Activated CD4-positive, alpha-beta T cell treated with anti-CD3 and anti-CD28 coated beads for 48 hours (primary cell): ENCODE results near the gene DACT3.
A peak's percentile ranks its signal among the peaks of the same experiment; 100 is the strongest.
"Not testable (repeated sequence)": the region's sequence is repeated elsewhere in the genome, so short reads cannot be mapped to it uniquely, and the experiment has no call there.

ENCODE experiments used
- DNase-seq: peaks from one replicate; pipeline ENCODE4 v3.0.0-alpha.2; 2020

Gene DACT3

GRCh38 chr19:46631481-46631880 lies 29.5 kb downstream of the DACT3 start:
- DNase-seq, result no peak

- no peak for DNase-seq
These were observed 30.3 kb downstream of the DACT3 start for GRCh38 chr19:46630586-46631205.

DNA sequence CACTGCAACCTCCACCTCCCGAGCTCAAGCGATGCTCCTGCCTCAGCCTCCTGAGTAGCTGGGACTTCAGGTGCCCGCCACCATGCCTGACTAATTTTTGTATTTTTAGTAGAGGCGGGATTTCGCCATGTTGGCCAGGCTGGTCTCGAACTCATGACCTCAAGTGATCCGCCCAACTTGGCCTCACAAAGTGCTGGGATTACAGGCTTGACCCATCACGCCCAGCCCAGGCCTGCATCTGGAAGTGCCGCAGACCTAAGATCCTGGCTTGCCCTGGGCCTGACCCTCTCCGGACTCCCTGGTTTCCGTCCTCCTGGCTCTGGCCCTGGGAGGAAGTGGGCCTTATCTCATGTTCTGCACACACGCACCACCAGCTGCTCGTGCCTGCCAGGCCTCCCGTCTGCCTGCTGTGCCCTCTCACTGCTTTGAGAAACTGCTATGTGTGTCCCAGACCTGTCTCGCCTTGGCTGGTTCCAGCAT lies 31.4 kb downstream of the DACT3 start:
- DNase-seq, result no peak

DNA sequence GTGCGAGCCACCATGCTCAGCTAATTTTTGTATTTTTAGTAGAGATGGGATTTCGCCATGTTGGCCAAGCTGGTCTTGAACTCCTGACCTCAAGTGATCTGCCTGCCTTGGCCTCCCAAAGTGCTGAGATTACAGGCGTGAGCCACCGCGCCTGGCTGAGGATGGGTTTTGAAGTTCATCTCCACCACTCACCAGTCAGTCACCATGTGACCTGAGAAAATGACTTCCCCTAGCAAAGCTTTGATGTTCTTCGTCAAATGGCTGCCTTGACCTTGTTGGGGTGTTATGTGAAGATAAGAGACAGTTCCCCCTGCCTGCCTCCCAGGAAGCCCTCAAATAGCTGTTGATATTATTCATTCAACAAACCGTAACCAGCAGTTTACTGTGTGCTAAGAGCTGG lies 32.0 kb downstream of the DACT3 start:
- DNase-seq, result not testable (repeated sequence)

DNA sequence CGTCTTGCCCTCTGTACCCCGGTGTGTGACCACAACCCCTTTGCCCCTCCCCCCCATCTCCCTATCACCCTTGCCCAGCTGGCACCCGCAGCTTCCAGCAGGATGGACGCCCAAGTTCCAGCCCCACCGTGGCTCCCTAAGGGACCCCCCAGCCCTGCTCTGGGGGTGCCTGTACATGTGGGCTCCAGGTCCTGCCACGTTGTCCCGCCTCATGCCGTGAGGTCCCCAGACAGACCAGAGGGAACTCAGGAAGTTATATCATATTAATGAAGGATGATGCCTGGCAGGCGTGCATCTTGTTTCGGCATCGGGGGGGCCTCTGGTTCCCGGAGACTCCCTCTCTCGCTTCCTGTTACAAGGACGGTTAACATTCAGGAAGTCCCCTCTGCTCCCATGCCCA lies 34.5 kb downstream of the DACT3 start:
- DNase-seq, result no peak

DNA sequence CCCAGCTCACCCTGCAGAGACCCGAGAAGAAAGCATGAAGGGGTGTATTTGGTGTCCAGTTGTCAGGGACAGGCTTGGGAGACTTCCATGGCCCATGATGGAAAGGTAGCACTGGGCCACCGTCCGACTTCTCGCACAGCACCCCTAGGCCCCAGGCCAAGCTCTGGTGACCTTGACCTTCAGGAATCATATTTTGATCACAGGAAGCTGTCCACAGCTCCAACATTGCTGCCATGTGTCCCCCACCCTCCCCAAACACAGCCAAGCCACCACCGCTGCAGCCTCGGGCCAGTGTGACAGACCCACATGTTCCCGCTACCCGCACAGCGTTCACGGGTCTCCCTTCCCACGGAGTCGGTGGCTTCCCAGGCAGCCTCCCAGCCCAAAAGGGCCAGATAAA lies 35.3 kb downstream of the DACT3 start:
- DNase-seq, result no peak

DNA sequence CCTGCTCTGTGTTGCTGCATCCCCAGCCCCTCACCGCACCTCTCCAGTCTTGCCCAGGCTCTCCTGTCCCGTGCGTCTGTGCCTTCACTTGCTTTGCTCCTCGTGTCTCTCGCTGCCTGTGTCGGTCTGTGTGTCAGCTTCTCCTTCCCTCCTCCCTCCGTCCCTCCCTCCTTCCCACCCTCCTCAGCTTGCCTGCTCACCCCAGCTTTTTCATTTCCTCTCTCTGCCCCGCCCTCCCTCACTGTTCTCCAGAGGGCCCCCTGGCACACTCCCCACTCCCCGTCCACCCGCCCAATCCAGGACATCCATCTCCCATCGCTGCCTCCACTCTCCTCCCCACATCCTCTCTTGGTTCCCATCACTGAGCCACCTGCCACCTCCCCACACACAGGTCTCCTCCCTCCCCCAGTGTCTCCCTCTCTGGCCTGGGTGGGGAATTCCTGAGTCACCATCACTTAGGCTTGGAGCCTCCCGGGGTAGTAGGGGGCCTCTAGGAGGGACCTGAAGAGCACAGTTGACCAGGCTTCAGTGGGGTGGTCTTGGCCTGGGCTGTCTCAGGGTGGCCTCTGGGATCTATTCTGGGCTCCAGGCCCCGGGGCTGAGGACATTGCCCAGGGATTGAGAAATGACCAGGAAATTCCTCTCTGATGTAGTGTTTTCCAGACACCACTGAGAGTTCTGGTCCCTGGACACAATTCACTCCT lies 35.9 kb downstream of the DACT3 start, which contains the start of gene PTGIR:
Gene PTGIR, minus strand, starts transcription at position 132 of the 704 bp plus-strand sequence. CDS start 864 bp downstream, outside the sequence.
- peak; percentile 66 for DNase-seq

DNA sequence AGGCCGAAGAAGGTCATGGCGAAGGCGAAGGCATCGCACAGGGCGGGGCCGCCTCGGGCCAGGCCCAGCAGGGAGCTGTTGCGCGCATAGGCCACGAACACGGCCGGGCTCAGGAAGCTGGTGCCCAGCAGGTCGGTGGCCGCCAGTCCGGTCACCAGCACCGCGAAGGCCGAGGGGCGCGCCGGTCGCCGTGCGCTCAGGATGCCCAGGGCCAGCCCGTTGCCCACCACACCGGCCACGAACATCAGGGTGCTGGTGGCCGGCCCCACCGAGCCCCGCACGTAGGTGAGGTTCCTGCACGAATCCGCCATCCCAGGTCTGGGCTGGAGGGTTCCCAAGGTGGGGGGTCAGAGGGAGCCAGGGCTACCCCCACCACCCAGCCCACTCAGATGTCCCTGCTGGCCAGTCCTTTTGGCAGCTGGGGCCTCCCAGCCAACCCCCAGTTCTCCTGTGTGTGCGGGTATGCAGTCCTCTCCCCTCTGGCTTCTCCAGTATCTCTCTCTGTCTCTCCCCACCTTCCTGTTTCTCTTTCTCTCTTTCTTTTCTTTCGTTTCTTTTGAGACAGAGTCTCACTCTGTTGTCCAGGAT lies 37.0 kb downstream of the DACT3 start:
- no peak for DNase-seq

GRCh38 chr19:46622118-46622446 lies 38.9 kb downstream of the DACT3 start:
- no peak for DNase-seq

- DNase-seq, result no peak
These were observed 39.5 kb downstream of the DACT3 start for GRCh38 chr19:46621191-46622117.

- no peak for DNase-seq
These were observed 40.3 kb downstream of the DACT3 start for GRCh38 chr19:46620716-46621115.

GRCh38 chr19:46620267-46620666 lies 40.7 kb downstream of the DACT3 start:
- no peak for DNase-seq

GRCh38 chr19:46618670-46619231 lies 42.2 kb downstream of the DACT3 start:
- no peak for DNase-seq

- no peak for DNase-seq
These were observed 43.4 kb downstream of the DACT3 start for GRCh38 chr19:46617601-46618000.

DNA sequence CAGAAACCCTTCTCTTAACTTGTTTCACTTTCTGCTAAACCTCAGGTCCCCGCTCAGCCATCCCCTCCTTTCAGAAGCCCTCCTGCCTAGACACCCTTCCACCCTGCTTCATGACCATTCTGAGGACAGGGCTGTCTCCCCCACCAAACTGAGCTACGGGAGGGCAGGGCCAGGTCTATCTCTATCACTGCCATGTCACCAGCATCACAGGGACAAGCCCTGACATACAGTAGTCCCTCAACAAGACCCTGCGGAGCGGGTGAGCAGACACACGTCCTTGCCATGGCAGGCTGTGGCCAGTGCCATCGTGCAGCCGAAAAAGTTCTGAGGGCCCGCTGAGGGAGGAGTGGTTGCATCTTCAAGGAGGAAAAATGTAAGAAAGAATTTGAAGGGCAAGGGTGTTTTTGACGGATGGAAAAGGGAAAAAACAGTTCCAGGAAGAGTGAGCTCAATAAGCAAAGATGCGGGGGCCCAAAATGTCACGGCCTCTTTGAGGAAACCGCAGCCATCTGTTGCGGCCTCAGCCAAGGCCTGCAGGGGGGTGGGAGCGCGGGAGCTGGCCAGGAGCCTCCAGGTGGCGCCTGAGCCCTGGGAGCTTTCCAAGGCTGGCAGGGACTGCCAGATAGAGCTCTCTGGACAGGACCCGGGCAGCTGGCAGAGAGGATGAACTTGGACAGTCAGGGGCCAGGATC lies 44.2 kb downstream of the DACT3 start:
- peak; percentile 79 for DNase-seq

GRCh38 chr19:46615966-46616365 lies 45.0 kb downstream of the DACT3 start:
- DNase-seq, result no peak

GRCh38 chr19:46614114-46614722 lies 46.8 kb downstream of the DACT3 start:
- peak; percentile 89 for DNase-seq

DNA sequence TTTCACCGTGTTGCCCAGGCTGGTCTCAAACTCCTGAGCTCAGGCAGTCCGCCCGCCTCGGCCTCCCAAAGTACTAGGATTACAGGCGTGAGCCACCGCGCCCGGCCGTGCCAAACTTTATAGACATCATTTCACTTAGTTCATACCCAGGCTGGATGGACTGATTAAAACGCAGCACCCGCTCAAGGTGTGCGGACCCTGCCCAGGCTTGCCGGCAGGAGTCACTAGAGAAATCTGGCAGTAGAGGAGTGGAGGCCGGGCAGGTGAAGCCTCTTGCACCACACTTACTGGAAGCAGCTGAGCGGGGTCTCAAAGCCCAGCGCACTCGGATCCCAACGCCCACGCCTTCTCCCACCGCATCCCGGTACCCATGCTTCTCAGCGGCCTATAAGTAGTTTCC lies 47.5 kb downstream of the DACT3 start:
- no peak for DNase-seq

DNA sequence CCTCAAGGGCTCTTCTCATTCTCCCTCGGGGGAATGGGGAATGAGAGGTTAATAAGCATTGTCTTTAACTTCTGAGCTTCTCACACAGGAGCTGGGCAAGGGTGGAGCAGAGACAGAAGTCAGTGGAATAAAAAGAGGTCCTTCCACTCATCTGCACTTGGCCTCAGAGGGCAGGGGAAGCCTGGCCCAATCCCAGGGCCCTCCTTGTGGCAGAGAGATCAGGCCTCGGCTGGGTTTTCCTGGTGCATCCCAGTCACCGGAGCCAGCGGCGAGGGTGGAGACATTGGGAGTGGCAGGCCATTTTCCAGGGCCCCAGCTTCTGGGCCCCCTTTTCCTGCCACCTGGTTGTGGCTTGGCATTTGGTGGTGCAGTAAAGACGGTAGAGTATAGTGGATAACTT lies 49.2 kb downstream of the DACT3 start:
- DNase-seq, result no peak

DNA sequence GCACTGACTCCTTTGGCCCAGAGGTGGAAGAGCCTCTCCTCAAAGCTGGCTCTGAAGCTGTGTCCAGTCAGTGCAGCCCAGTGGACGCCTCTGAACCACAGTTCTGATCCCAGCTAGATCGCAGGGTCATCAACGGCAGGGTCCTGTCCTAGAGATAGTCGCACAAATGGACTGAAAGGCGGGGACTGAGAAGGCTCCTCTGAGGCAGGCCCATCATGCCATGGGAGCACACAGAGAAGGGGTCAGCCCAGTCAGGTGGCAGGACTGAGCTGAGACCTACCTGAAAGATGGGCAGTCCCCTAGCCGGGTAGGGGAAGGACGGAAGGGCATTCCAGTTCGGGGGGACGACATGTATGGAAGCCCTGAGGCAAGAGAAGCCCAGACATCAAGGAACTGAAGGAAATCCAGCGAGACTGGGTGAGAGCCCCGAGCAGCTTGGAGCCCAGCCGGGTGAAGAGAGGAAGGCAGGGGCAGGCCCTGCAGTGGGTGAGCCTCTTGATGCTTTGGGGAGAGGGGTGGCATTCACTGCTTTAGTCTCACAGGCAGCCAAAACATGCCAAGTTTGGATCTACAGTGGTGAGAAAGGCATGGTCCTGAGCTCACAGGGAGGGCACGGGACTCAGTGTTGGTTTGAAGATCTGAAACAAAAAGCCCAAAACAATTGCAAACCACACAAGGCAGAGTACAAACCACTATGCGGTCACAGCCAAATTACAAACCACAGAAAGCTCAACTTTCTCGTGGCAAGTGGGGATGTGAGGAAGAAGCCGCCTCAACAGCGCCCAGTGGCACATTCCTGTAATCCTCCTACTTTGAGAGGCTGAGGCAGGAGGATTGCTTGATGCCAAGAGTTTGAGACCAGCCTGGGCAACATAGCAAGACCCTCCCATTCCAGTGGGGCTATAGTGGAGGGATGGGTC lies 49.9 kb downstream of the DACT3 start:
- DNase-seq, result peak; percentile 31

GRCh38 chr19:46610413-46610775 lies 50.6 kb downstream of the DACT3 start:
- DNase-seq, result no peak
